Activated CD4-positive, alpha-beta T cell treated with anti-CD3 and anti-CD28 coated beads for 4 hours (primary cell): Measurements from ENCODE around the gene THSD4.

Experiments used
- DNase-seq, 2 donors: peaks; one replicate each; pipeline ENCODE4 v3.0.0-alpha.2; 2020

The THSD4 gene

DNA sequence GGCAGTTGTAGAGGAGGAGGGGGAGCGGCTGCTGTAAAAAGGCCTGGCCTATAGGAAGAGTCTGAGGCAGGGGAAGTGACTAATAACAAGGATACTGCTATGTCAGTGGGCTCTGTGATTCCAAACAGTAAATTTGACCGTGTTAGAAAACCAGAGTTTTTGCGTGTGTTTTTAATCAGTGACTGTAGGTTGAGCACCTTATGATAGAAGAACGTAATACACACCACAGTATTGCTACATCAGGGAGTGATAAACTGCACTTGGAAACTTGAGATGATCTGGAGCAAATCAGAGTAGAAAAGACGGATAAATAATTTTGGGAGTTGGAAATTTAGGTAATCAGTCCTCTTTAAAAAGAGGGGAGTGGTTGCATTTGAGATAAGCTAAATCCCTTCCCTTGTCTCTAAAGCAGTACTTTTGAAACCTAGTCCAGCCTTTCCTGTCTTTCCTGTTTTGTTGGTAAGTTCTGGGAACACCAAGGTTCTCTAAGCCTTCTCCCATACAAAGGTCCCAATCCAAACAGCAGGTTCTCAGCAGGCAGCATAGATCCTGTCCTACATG is 564.6 kb downstream of the THSD4 start:
- DNase-seq = no peak

DNA sequence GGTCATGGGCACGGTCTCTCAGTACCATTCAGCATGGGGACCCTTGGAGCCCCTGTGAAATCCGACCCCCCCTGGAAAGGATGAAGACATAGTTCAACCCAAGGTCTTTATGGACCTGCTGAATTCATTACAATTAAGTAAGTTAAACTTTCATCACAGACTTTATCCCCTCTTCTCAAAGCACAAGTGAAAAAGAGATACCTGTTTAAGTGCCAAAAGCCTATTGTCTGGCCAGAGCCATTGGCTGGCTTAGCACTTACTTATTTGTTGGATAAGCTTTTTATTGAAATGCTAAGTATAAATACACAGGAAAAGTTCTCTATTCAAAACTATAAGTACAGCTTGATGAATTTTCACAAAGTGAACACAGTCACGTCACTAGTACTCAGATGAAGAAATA is 566.7 kb downstream of the THSD4 start:
- no peak for DNase-seq

DNA sequence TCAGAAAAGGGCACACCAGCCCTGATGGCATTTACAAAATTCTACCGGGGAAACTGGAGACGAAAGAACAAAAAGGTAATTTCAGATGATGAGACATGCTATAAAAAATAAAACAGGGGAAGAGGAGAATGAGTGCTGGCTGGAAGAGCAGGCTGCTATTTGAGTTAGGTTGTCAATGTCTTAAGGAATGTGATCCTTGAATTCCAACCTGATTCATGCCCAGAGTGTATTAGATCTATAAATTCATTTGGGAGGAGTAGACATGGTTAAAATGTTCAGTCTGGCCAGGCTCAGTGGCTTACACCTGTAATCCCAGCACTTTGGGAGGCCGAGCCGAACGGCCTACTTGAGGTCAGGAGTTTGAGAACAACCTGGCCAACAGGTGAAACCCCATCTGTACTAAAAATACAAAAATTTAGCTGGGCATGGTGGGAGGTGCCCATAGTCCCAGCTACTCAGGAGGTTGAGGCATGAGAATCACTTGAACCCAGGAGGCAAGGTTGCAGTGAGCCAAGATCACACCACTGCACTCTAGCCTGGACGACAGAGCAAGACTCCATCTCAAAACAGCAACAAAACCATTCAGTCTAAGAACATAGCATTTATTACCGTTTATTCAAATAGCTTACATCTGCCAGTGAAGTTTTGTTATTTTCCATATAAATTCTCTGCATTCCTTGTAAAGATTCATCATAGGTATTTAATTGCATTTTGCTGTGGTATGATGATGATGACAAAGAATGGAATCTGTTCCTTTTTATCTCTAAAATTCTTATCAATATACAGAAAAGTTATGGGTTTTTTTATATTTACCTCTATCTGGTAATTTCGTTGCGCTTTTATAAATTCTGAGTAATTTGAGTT is 568.4 kb downstream of the THSD4 start:
- DNase-seq = no peak

DNA sequence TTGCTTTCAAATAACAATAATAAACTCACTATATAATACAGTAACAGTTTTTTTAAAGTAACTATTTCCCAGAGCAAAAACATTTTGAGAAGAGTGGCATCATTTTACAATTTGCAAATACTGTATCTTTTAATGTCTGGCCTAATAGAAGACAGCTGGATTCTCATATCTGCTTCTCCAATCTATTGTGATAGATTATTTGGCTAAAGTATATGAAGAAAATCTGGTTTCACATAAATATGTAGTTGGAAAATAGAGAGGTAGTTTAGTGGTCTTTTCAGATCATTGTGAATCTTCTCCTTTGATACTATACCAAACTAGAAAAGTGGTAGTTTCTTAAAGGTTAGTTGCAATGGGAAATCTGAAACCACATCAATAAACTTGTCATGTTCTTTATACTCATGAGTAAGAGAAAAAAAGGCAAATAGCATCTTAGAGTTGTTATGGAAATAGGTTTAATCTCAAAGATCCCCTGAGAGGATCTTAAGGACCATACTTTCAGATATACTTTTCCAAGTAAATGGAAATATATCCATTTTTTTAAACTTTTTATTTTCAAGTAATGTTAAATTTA is 570.2 kb downstream of the THSD4 start:
- no peak for DNase-seq

DNA sequence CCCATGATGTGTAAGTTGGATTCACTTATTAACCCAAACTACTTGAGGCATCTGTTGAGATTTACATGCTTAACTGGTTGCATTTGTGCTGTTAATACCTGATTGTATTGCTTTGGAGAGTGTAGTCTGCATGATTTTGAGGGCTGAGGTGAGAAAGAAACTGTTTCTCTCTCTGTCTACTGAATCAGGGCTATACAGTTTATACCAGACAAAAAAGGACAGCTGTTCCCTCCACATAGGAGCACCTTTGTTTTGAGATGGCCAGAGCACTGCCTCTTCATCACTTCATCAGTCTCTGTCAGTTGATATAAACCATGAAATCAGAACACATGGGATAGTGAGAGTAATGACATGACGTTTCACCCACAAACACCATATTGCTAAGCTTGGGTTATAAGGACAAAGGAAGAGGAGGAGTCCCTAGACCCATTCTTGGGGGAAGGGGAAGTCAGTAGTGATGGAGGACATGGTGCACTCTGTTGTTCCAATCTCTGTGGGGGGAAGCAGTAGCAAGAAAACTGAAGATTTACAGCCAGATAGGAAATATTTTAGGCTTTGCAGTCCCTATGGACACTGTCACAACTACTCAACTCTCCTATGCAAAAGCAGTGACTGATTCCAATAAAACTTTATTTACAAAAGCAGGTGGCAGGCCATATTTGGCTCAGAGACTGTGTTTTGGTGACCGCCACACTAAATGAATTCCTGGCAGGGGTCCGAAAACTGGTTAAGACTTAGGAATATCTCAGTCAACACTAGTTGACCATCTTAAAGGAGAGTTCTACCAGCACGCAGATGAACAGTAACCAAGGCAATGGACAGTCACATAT is 571.2 kb downstream of the THSD4 start:
- no peak for DNase-seq

DNA sequence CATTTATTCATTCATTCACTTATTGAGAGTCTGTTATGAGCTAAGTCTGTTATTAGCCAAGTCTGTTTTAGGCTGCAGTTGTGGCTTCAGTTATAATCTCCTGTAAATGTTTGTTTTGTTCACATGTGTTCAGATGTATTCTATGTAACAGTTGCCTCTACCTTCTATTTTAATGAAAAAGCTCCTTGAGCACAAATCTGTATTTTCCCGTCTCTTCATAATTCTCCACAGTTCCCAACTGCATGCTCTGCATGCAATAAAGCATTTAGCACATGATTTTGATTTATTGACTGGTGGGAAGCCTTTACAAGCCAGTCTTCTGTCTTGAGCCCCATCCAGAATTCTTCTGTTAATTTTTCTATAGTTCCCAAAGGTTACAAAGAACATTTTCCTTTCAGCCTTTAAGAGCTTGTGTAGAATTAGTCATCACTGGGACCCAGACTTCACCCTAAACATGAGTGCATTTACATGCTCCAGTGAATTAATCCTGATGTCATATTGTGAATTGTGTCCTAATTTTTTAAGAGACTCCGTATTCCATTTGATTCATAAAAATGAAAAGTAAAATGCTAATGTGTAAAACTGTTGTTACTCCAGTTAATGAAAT is 572.7 kb downstream of the THSD4 start:
- DNase-seq = no peak

DNA sequence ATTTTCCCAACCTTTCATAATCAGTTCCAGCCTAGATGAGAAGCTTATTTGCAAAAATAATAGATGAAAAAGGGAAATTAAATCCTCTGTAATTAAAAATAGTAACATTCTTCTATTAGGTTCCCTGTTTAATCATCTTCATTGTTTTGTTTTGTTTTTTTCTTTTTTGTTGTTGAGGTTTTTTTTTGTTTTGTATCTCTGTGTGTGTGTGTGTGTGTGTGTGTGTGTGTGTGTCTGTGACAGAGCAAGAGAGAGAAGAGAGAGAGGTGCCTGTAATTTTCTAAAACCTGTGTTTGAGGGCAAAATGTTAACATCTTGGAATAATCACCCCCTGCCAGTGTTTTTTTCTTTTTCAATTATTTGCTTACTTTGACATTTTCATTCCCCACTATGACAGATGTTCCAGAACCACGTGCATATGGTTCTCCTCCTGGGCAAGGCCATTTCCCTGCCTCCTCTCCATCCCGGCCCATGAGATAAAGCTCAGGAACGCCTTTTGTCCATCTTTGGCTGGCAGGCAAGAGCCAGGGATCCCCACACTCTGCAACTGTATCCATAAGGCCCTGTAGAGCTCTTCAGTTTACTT is 573.3 kb downstream of the THSD4 start:
- DNase-seq = no peak

DNA sequence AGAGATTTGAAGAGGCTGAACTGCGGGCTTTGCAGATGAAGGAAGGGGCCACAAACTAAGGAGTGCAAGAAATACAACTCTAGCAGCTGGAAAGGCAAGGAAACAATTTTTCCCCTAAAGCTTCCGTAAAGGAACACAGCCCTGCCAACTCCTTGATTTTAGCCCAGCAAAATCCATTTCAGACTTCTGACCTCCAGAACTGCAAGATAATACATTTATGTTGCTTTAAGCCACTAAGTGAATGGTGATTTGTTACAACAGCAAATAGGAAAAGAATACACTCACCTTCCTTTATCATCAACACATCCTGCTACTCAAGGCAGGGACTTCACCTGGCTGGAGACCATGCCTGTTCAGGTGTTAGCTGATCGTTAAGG is 575.8 kb downstream of the THSD4 start:
- DNase-seq = no peak

DNA sequence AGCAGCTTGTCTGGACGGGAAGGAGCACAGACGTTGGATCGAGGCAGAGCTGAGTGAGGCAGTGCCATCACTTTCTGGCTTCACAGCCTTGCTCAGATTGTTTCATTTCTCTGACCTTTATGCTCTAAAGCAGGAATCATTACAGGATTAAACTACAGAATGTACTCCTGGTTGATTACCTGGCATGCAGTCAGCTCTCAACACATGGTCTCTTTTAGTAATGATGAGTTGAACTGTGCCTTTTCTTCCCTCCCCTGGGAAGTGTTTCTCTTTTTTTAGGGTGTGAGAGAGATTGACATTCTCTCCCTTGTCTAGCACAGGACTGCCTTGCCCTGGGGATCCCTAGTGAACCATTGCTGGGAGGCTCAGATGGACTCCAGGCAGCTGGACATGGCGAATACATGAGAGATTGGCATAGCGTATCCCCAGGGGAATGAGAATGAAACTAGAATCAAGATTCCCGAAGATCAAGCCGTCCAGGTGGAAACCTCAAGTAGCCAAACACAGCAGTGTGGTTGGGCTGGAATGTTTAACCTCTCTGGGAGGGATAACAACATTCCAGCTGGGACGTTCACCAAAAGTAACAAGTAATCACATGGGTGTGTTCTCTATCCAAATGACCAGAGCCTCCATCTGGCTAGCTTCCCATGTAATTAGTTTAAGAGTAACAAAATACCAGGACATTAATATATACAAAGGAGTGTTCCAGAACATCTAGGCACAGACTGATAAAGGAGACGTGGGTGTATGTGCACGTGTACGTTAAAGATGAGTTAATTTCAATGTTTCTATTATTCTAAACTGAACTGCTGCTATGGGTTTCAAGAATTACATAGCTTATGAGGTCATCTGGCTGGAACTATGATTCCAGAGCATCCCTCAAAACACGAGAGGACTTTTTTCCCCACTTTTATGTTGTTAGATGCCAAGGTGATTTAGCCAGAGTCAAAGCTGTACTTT is 576.5 kb downstream of the THSD4 start:
- no peak for DNase-seq

DNA sequence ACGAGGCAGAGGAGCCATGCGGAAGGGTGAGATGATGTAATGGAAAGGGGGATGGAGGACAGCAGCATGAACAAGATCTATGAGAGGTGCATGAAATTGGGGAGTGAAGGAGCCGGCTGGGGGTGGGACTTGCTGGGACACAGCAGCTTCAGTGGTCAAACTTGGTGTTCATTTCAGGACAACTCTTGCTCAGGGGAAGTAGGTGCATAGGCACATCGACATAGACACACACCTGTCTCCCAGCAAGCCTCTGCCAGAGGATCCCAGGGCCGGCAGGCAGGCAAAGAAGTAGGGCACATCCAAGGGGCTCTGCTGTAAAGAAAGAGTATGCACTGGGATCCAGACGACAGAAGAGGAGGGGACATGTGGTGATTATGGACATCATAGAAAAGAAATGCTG is 582.0 kb downstream of the THSD4 start:
- DNase-seq = no peak

DNA sequence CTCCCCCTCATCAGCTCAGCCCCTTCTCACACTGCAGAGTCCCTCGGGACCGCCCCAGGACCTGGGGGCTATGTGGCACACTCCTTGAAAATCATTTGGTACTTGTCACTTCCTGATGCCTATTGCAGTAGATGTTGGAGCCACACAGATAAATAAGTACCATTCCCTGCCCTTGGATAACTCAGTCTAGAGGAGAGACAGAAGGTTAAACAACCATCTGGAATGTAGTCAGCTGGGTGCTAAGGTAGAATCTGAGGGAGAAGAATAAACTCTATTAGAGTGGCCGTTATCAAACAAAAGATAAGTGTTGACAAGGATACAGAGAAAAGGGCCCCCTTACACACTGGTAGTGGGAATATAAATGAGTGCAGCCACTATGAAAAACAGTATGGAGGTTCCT is 582.8 kb downstream of the THSD4 start:
- no peak for DNase-seq

DNA sequence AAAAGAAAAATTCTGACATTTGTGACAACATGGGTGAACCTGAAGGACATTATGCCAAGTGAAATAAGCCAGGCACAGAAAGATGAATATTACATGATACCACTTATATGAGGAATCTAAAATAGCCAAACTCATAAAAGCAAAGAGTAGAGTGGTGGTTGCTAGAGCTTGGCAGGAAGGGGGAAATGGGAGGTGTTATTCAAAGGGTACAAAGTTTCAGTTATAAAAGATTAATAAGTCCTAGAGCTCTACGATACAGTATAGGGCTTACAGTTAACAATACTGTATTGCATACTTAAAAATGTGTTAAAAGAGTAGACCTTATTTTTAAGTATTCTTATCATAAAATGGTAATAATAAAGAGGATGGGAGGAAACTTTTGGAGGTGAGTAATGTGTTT is 583.5 kb downstream of the THSD4 start:
- DNase-seq = no peak

DNA sequence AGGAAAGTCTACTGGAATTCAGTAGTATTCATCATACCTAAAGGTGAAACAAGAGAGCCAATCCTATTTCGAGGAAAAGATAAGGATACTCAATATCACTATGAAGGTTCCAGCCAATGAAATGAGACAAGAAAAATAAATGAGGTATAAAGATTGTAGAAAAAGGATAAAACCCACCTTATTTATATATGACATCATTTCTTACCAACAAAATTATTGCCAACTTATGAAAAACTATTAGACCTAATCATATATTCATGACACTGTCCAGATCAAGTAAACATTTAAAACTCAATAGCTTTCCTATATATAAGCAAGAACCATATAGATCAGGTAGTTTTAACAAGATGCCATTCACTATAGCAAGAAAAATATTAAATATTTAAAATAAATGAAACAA is 584.7 kb downstream of the THSD4 start:
- no peak for DNase-seq

DNA sequence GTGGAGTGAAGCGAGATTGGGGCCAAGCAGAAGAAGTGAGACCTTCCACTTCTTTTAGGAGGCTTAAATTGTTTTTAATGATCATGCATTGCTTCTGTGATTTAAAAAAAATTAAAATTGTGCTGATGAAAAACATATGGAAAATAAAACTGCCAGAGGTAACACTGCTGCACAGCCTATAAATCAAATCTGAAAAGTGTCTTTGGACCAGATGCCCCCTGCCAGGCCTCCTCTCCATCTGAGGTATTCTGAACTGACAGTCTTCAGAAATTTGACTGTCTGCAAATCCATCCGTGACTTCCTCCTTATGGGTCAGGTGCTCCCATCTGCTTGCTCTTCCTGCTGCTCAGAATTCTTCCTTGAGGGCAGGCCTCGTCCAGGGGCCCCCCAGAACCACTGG is 586.5 kb downstream of the THSD4 start:
- DNase-seq = no peak

DNA sequence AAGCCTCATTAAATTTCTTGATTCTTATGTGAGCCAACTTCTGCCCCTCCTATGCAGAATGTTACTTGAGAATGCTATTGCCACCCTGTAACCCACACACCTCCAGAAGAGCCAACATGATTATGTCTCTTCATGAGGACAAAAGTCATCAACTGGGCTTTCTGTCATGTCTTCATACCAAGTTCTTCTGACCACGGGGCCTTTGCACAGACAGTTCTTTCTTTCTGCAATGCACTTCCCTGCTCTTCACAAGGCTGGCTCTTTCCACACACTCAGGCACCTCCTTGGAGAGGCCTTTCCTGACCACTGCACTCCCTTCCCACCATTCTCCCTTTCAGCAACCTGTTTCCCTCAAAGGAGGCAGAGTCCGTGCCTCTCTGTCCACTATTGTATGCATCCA is 587.2 kb downstream of the THSD4 start:
- DNase-seq = no peak

DNA sequence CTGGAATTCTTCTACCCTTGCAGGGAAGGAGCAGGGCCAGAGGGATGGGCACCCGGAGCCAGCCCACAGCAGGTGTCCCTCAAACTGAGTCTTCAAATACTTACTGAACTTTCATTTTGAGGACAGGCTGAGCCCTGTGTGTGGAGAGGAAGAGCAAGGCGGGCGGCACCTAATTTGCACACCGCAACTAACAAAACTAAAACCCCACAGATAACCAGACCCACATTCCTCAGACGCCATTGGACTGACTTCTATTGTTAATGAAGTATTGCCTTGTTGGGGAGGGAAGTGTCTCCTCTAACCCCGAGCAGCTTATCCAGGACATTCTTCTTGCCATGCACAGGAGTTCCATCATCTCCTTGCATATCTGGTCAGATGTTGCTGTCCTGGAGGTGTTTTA is 589.9 kb downstream of the THSD4 start:
- no peak for DNase-seq

DNA sequence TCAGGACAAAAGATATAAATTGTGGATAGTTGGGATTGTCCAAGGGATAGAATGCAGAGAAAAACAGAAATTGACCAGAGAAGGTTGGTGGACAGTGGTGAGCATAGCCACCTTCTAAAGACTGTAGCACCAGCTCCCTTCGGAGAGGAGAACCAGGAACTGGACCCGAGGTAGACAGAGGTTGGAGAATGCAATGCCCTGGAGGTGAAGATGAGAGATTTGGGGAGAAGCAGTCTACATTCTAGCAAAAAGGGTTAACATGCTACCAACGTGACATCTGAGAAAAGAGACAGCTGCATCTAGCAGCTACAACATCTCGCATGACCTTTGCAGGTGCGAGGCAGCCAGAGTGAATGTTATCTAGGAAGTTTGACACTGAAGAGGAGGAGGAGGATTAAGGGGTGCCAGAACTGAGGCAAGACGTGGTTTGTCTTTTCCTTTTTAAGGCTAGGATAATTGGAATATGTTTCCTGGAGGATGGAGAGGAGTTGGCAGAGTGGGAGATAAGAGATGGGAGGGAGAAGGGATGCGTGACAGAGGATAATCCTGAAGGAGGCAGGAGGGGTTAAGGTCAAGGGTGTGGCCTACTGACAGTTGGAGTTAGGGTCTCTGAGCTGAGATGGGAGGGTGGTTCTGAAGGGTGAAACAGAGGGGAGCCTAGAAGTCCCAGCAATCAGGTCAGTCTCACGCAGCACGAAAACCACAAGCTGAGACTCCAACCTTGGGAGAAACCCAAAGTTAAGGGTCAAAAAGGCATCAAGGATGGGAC is 591.4 kb downstream of the THSD4 start:
- DNase-seq = no peak

DNA sequence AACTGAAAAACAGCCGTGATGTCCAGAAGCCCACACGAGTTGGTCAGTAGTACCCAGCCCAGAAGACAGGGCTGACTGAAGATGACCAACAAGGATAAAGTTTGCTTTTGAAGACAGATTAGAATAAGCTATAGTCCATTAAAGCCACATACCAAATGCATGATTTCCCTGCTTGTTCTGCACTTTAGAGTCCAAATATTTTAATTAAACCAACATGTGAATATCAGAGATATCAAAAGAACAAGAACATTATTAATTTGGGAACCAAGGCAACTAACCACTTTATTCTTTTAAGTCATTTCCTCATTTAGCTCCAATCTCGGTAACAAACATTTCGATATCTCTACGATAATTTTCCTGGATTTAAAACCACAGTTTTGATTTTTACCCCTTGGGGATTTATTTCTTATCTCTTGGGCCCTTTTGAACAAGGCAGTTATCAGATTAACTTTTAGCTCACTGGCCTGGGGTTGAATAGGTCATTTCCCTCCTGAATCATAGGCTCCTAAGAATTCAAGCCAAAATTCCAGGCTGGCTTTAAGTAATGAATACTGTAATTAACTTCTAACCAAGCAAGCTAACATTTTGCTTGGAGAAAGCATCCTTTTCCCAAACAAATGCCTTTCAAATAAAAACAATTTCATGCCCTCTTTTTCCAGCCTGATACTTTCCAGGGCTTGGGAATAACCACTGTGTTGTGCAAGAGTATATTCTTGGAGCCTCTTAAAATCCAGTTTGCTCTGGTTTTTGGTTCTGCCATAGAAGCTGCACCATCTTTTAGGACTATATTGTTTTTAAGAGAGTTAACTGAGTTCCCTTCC is 592.2 kb downstream of the THSD4 start:
- no peak for DNase-seq

DNA sequence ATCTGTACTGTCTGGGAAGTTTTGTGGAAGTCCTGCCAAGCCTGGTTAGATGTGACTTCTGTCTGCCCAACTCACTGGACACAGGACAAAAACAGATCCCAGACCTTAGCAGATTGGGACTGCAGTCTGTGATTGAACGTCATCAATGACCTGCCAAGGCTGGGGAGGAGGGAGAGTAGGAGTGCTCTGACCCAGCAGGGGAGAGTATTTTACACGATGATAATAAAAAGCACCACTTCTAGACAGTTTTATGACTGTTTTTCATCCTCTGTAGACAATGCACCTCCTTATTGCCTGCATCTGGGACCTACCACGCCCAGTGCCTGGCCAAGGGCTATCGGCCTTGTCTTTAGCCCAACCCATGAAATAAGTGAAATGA is 592.8 kb downstream of the THSD4 start:
- no peak for DNase-seq

DNA sequence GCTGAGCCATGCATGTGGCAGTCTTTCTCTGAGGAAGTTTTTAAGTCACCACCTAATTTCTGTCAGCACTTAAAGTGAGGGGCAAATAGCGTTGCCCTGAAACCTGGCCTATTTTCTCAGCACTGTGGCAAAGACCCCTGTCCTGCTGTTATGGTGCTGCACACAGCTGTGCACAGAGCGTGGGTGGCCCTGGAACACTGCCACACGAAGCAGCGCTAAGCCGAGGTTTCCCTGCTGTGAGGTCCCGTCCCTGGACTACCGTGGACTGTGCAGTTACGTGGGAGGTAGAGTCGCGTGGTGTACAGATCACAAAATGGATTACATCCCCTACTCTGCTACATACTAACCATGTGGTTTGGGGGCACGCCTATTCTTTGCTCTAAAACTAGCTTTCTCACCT is 593.5 kb downstream of the THSD4 start:
- no peak for DNase-seq
